Measurements from ENCODE around the gene IRX4. TPM values are rescaled to one million over a fixed set of nuclear protein-coding genes. Genes with fewer than 3 reads are reported as not detected.

Gene IRX4
- total and polyA plus RNA-seq, 2 donors (not counting 3 experiments of a cell fraction or from before 2014, with no cell fraction given), result not detected

- no peak overlapping the region for H3K27ac ChIP-seq (ENCODE audit: insufficient read depth, low read depth, low read length)
- intact Hi-C loops (cut with micrococcal nuclease), result no loop called here
- H3K36me3 ChIP-seq (ENCODE audit: control insufficient read depth in 2 of 2, extremely low read depth in 1 of 2, insufficient read depth in 2 of 2, low read length in 2 of 2), result no peaks in the 10 kb centered on the region
- no peaks in the 10 kb centered on the region for H3K9me3 ChIP-seq (replicated peaks; ENCODE audit: control insufficient read depth, insufficient read depth, low read length)
- no peak overlapping the region for H3K9ac ChIP-seq (replicated peaks; ENCODE audit: extremely low read depth, insufficient read depth, low read length)
- DNase-seq (ENCODE audit: low read depth, low spot score) (no peak), FAIRE-seq (no peak)
- no peak overlapping the region for H2AFZ ChIP-seq (ENCODE audit: low read depth, low read length)
- no peaks in the 10 kb centered on the region for H3K4me1 ChIP-seq (ENCODE audit: control insufficient read depth, extremely low read depth, insufficient read depth, low read length)
- ChIA-PET POLR2A (no interaction called here), CTCF (no interaction called here)
- no peaks in the 10 kb centered on the region for H3K79me2 ChIP-seq (ENCODE audit: control insufficient read depth, insufficient read depth, low read length)
- no TSS peak for BruUV-seq (replicated peaks)
- no peak overlapping the region for H3K4me2 ChIP-seq (ENCODE audit: insufficient read depth, low read length)
- no peaks in the 10 kb centered on the region for H3K9me1 ChIP-seq (replicated peaks; ENCODE audit: control insufficient read depth, extremely low read depth, insufficient read depth, low read length)
- dilution Hi-C loops (cut with MboI; ENCODE audit: extremely low pct_ligation_motif_present, low sequenced_read_pairs), result no loop called here
- no peak for TF ChIP-seq MAX (IDR thresholded peaks at IDR 0.05; ENCODE audit: insufficient read depth, insufficient read length)
- TF ChIP-seq FOS (IDR thresholded peaks at IDR 0.05; ENCODE audit: borderline replicate concordance, insufficient read depth, low read length), result no peak
- no peak for TF ChIP-seq MYC (IDR thresholded peaks at IDR 0.05; ENCODE audit: low read depth, low read length)
- no peak for TF ChIP-seq POLR2A (IDR thresholded peaks at IDR 0.05; ENCODE audit: low read depth, low read length)
- TF ChIP-seq EZH2 (IDR thresholded peaks at IDR 0.05; ENCODE audit: borderline replicate concordance, low read depth, low read length, severe bottlenecking), result no peak
- no peak for TF ChIP-seq POLR2AphosphoS5 (IDR thresholded peaks at IDR 0.05; ENCODE audit: insufficient read depth, low read depth, low read length)
- no peak for TF ChIP-seq CTCF (IDR thresholded peaks at IDR 0.05; ENCODE audit: extremely low read depth in 1 of 2, insufficient read depth in 1 of 2, low read depth in 1 of 2, low read length in 2 of 2)
- TF ChIP-seq JUN (IDR thresholded peaks at IDR 0.05; ENCODE audit: borderline replicate concordance, insufficient read depth, insufficient read length, low read depth), result no peak
- TF ChIP-seq GATA2 (IDR thresholded peaks at IDR 0.05; ENCODE audit: insufficient read depth, insufficient read length, low read depth, low read length), result no peak
- H4K20me1 ChIP-seq (replicated peaks; ENCODE audit: control insufficient read depth, extremely low read depth, insufficient read depth, low read length), result no peaks in the 10 kb centered on the region
- H3K27me3 ChIP-seq (ENCODE audit: control insufficient read depth in 2 of 2, insufficient read depth in 2 of 2, low read length in 2 of 2), result peaks cover 0 to 1% of the 10 kb centered on the region in 2 experiments
- no peak overlapping the region for H3K4me3 ChIP-seq (replicated peaks in 1 of 3; ENCODE audit: insufficient read depth in 1 of 3, low read depth in 1 of 3, low read length in 3 of 3)
Measured at GRCh38 chr5:1894243-1894642, 11.5 kb upstream of the IRX4 start.
